ENCODE data around the gene INPP5D. TPM values are rescaled to one million over a fixed set of nuclear protein-coding genes. Genes with fewer than 3 reads are reported as not detected.

The INPP5D gene
- polyA plus RNA-seq, 1 donor (not counting 4 experiments of a cell fraction or from before 2014, with no cell fraction given) = 7.5 TPM

GRCh38 chr2:233209533-233210171 is 149.5 kb downstream of the INPP5D start:
- peak; percentile 90 for FAIRE-seq
- Histone ChIP-seq H3K27ac (ENCODE audit: control insufficient read depth, insufficient read depth, low read length) (no peak overlapping the region), H3K4me3 (ENCODE audit: control insufficient read depth in 2 of 3, extremely low read depth in 1 of 3, insufficient read depth in 2 of 3, low read depth in 1 of 3, low read length in 3 of 3) (no peak overlapping the region)

DNA sequence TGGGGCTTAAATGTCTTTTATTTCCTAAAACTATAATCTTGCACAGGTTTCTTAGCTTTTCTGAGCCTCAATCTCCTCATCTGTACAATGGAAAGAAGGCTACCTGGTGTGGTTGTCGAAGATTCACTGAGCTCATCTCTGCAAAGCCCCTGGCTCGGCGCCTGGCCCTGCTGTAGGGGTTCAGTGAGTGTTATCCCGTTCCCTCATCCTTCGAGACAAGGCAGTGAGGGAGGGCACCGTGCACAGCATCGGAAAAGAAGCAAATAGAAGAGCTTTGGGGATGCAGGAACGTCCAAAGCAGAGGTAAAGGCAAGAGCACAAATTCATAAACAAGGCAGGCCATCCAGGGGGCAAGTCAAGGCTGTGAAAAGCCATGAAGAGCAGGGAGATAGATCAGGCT is 150.1 kb downstream of the INPP5D start:
- FAIRE-seq (no peak), DNase-seq (ENCODE audit: low read depth, low spot score) (no peak)
- TF ChIP-seq EZH2 (IDR thresholded peaks at IDR 0.05; ENCODE audit: low read length) = no peak
- no peak for TF ChIP-seq CTCF (optimal IDR thresholded peaks at IDR 0.05 in 1 of 3, IDR thresholded peaks at IDR 0.05 in 1 of 3, conservative IDR thresholded peaks at IDR 0.05 in 1 of 3; ENCODE audit: extremely low read depth in 1 of 3, insufficient read depth in 2 of 3, low read length in 3 of 3)
- H3K9me3 ChIP-seq (ENCODE audit: control insufficient read depth, low read depth, low read length) = peaks cover 5% of the 10 kb centered on the region
- H3K36me3 ChIP-seq (ENCODE audit: control insufficient read depth in 2 of 2, extremely low read depth in 1 of 2, insufficient read depth in 2 of 2, low read length in 2 of 2) = peaks cover 0 to 2% of the 10 kb centered on the region in 2 experiments
- no peak overlapping the region for H3K4me3 ChIP-seq (ENCODE audit: control insufficient read depth in 2 of 3, extremely low read depth in 1 of 3, insufficient read depth in 2 of 3, low read depth in 1 of 3, low read length in 3 of 3)
- H3K79me2 ChIP-seq (ENCODE audit: control insufficient read depth, insufficient read depth, low read length) = no peaks in the 10 kb centered on the region
- dilution Hi-C loops (cut with MboI; ENCODE audit: extremely low pct_ligation_motif_present, low sequenced_read_pairs) = no loop called here
- no peaks in the 10 kb centered on the region for H4K20me1 ChIP-seq (ENCODE audit: control insufficient read depth, extremely low read depth, insufficient read depth, low read length)
- no peak overlapping the region for H3K9ac ChIP-seq (ENCODE audit: control insufficient read depth, extremely low read depth, insufficient read depth, low read length)
- no peak overlapping the region for H3K27ac ChIP-seq (ENCODE audit: control insufficient read depth, insufficient read depth, low read length)
- H3K9me1 ChIP-seq (ENCODE audit: control insufficient read depth, extremely low read depth, insufficient read depth, low read length) = no peaks in the 10 kb centered on the region
- H2AFZ ChIP-seq (ENCODE audit: control insufficient read depth, low read length) = no peak overlapping the region
- H3K4me2 ChIP-seq (ENCODE audit: control insufficient read depth, extremely low read depth, insufficient read depth, low read depth, low read length) = no peak overlapping the region
- H3K27me3 ChIP-seq (ENCODE audit: control insufficient read depth, extremely low read depth, insufficient read depth, low read length) = peaks cover 8% of the 10 kb centered on the region
- H3K4me1 ChIP-seq (ENCODE audit: control insufficient read depth, extremely low read depth, insufficient read depth, low read length) = peaks cover 45% of the 10 kb centered on the region

More at GRCh38 chr2:233209533-233210171, 149.5 kb downstream of the INPP5D start:
- peaks cover 45% of the 10 kb centered on the region for H3K4me1 ChIP-seq (ENCODE audit: control insufficient read depth, extremely low read depth, insufficient read depth, low read length)
- peak overlapping the region; percentile 64 for H3K4me2 ChIP-seq (ENCODE audit: control insufficient read depth, extremely low read depth, insufficient read depth, low read depth, low read length)
- H4K20me1 ChIP-seq (ENCODE audit: control insufficient read depth, extremely low read depth, insufficient read depth, low read length) = no peaks in the 10 kb centered on the region
- peak; percentile 19 for DNase-seq (ENCODE audit: low read depth, low spot score)
- H3K9me3 ChIP-seq (ENCODE audit: control insufficient read depth, low read depth, low read length) = peaks cover 5% of the 10 kb centered on the region
- H3K27me3 ChIP-seq (ENCODE audit: control insufficient read depth, extremely low read depth, insufficient read depth, low read length) = peaks cover 8% of the 10 kb centered on the region
- TF ChIP-seq CTCF (optimal IDR thresholded peaks at IDR 0.05 in 1 of 3, IDR thresholded peaks at IDR 0.05 in 1 of 3, conservative IDR thresholded peaks at IDR 0.05 in 1 of 3; ENCODE audit: extremely low read depth in 1 of 3, insufficient read depth in 2 of 3, low read length in 3 of 3) = no peak
- no peak for TF ChIP-seq EZH2 (IDR thresholded peaks at IDR 0.05; ENCODE audit: low read length)
- no peak overlapping the region for H3K9ac ChIP-seq (ENCODE audit: control insufficient read depth, extremely low read depth, insufficient read depth, low read length)
- peaks cover 0 to 2% of the 10 kb centered on the region in 2 experiments for H3K36me3 ChIP-seq (ENCODE audit: control insufficient read depth in 2 of 2, extremely low read depth in 1 of 2, insufficient read depth in 2 of 2, low read length in 2 of 2)
- H2AFZ ChIP-seq (ENCODE audit: control insufficient read depth, low read length) = no peak overlapping the region
- no peaks in the 10 kb centered on the region for H3K79me2 ChIP-seq (ENCODE audit: control insufficient read depth, insufficient read depth, low read length)
- dilution Hi-C loops (cut with MboI; ENCODE audit: extremely low pct_ligation_motif_present, low sequenced_read_pairs) = no loop called here
- no peaks in the 10 kb centered on the region for H3K9me1 ChIP-seq (ENCODE audit: control insufficient read depth, extremely low read depth, insufficient read depth, low read length)
